C1 segment of cervical spinal cord (tissue), 14 donors: ENCODE measurements around the gene BSG.
"Not testable (repeated sequence)": the region's sequence is repeated elsewhere in the genome, so short reads cannot be mapped to it uniquely, and the experiment has no call there.

Experiments
- DNase-seq, 14 donors: peaks; one replicate each; lab custom pipeline; 2025; lab: John Stamatoyannopoulos, UW

BSG gene

GRCh38 chr19:604355-604754, 32.0 kb downstream of the BSG start:
- no peak for DNase-seq

GRCh38 chr19:605061-605971, 32.9 kb downstream of the BSG start:
- DNase-seq = not testable (repeated sequence)

DNA sequence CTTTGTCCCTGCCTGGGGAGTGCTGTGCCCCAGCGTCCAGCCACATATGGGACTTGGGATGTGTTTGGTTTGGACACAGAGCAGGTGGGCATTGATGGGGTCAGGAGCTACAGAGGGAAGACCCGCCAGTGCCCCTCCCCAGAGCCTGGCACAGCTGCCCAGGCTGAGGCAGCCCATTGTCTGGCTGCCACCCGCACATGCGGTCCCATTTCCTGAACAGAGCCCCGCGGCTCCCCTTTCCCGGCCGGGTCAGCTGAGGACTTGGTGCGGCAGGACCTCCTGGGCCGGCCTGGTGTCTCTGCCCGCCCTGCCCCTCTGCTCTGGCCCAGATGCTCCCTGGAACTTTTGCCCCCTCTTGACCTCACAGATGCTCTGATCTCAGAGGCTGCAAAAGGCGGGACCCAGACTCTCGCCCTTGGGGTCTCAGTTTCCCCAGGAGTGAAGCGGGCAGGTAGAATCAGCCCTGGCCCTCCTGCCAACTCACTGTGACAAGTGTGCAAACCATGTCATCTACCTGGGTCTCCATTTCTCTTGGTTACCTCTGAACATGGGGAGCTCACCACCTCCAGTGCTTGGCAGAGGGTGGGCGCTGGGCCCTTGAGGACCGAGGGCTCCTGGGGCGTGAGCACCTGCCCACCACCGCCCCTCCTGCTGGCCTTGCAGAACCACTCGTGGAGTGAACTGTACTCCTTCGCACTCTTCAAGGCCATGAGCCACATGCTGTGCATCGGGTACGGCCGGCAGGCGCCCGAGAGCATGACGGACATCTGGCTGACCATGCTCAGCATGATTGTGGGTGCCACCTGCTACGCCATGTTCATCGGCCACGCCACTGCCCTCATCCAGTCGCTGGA, 35.1 kb downstream of the BSG start:
- DNase-seq = peak in 8 of 14 donors; percentile 8 to 84 (median 39)

DNA sequence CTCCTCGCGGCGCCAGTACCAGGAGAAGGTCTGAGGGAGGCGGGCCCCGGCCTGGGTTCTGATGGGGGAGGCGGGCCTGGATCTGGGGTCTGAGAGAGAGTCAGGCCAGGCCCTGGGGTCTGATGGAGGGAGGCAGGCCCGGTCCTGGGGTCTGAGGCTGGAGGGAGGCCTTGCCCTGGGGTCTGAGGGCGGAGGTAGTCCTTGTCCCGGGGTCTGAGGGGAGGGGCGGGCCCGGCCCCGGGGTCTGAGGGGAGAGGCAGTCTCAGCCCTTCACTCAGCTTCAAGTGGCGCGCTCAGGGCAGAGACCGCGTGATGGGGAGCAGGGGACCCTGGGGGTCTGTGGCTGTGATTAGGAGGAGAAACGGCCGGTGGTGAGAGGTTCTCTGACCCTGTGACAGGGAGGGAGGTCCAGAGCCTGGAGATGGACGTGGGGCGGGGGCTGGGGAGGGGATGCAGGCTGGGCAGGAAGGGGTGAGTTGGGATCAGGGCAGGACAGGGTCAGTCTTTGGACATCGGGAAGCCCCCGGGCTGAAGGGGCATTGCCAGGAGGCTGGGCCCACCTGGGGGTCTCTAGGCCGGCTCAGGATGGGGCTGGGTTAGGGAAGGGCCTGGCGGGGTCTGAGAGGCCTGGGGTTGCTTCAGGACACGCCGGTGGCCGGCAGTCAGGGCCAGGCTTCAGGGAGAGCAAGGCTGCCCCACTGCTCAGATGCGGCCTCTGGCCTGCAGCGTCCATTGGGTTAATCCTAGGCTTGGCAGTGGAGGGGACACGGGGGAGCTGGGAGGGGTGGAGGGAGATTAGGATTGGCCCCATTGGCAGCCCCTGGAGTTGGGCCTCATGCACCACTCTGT, 36.0 kb downstream of the BSG start:
- no peak for DNase-seq

GRCh38 chr19:609004-609346, 36.6 kb downstream of the BSG start:
- DNase-seq = peak in 12 of 14 donors; percentile 40 to 89 (median 70)

GRCh38 chr19:610071-610800, 37.8 kb downstream of the BSG start:
- peak in 1 of 14 donors; percentile 16 for DNase-seq

- DNase-seq = peak in 3 of 14 donors; percentile 16 to 17 (median 17)
These were observed 38.5 kb downstream of the BSG start for GRCh38 chr19:610801-611480.

DNA sequence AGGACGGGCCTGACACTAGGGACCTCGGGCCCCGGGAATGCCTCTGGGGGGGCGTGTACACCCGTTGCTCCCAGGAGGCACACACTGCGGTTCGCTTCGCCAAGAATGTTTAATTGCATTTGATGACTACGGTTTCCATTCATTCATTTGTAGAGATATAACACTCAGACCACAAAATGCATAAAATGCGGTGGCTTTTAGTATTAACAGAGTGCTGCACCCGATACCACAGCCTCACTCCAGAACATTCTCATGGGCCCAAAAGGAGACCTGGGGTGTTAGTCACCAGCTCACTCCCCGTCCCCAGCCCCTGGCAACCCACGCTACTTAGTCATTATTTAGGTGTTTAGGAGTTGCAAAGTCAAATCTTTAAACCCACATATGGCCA, 39.1 kb downstream of the BSG start:
- DNase-seq = no peak

DNA sequence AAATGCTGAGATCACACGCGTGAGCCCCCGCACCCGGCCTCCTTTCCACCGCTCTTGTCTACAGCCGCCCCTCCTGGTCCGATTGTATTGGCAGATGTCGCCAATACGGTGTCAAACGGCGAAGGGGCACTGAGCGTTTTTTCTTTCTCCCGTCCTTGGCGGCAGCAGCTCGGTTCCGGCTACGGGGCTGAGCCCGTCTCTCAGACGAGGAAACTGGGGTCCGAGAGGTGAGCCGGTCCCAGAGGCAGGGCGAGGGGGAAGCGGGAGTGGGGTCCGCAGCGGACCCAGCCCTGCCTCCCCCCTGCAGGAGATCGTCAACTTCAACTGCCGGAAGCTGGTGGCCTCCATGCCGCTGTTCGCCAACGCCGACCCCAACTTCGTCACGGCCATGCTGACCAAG, 40.5 kb downstream of the BSG start:
- no peak for DNase-seq

DNA sequence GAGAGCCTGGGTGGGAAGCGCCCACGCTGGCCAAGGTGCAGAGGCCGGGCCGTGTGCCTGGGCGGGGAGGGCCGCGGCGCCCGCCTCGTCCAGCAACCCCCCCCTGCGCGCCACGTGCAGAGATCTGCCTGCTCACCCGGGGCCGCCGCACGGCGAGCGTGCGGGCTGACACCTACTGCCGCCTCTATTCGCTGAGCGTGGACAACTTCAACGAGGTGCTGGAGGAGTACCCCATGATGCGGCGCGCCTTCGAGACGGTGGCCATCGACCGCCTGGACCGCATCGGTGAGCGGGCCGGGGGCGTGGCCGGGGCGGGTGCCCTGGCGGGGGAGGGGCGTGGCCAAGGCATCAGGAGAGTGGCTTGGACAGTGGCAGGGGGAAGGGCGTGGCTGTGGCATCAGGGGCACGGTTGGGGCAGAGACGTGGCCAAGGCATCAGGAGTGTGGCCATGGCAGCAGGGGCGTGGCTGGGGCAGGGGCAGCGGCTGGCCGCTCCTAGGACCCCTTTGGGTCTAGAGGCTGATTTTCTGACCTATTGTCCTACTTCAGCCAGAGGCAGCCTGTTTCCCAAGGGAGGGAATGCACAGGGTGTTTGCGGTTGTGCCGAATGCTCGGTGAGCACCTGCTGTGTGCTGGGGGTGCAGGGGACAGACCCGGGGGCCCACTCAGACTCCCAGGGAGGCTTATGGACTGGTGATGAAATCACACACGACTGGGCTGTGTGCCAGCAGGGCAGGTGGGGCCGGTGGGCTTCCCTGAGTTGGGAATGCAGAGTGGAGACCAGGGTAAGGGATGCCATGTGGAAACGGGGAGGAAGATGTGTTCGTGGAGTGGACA, 41.6 kb downstream of the BSG start:
- DNase-seq = no peak

DNA sequence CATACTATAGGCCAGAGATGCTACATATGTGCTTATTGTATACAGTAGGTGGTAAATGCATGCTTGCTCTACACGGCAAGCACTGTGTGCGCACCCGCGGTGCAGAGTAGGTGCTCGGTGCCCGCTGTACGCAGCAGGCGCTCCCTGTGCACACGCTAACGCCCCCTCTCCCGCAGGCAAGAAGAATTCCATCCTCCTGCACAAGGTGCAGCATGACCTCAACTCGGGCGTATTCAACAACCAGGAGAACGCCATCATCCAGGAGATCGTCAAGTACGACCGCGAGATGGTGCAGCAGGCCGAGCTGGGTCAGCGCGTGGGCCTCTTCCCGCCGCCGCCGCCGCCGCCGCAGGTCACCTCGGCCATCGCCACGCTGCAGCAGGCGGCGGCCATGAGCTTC, 43.2 kb downstream of the BSG start:
- DNase-seq = no peak

DNA sequence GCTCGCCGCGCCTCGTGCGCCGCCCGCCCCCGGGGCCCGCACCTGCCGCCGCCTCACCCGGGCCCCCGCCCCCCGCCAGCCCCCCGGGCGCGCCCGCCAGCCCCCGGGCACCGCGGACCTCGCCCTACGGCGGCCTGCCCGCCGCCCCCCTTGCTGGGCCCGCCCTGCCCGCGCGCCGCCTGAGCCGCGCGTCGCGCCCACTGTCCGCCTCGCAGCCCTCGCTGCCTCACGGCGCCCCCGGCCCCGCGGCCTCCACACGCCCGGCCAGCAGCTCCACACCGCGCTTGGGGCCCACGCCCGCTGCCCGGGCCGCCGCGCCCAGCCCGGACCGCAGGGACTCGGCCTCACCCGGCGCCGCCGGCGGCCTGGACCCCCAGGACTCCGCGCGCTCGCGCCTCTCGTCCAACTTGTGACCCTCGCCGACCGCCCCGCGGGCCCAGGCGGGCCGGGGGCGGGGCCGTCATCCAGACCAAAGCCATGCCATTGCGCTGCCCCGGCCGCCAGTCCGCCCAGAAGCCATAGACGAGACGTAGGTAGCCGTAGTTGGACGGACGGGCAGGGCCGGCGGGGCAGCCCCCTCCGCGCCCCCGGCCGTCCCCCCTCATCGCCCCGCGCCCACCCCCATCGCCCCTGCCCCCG, 43.8 kb downstream of the BSG start:
- DNase-seq = no peak

- DNase-seq = no peak
These were observed 44.5 kb downstream of the BSG start for GRCh38 chr19:616747-617526.

- DNase-seq = no peak
These were observed 45.3 kb downstream of the BSG start for GRCh38 chr19:617551-618246.

GRCh38 chr19:618247-618619, 45.8 kb downstream of the BSG start:
- no peak for DNase-seq

- DNase-seq = no peak
These were observed 46.4 kb downstream of the BSG start for GRCh38 chr19:618674-619285.

- DNase-seq = no peak
These were observed 47.0 kb downstream of the BSG start for GRCh38 chr19:619286-620002.
